Fibroblast of lung (primary cell): ENCODE data around the gene SETBP1.

Experiments used
- EZH2 ChIP-seq: IDR thresholded peaks from 2 replicates; pipeline ENCODE4 v1.5.1; 2012; ENCODE audit warnings: low read length, control low read depth, mild to moderate bottlenecking; ENCODE audit errors: missing control alignments
- TF ChIP-seq, protein P1 (sequence below), 2 donors: IDR thresholded peaks in 1 of 2; conservative IDR thresholded peaks in 1 of 2; 1 replicate in 1 of 2; 2 replicates in 1 of 2; pipeline ENCODE4 v1.5.1; 2011 to 2012; ENCODE audit warnings: low read length in 2 of 2, control low read depth in 1 of 2, inconsistent platforms in 1 of 2, low read depth in 1 of 2, mild to moderate bottlenecking in 1 of 2

DNA sequence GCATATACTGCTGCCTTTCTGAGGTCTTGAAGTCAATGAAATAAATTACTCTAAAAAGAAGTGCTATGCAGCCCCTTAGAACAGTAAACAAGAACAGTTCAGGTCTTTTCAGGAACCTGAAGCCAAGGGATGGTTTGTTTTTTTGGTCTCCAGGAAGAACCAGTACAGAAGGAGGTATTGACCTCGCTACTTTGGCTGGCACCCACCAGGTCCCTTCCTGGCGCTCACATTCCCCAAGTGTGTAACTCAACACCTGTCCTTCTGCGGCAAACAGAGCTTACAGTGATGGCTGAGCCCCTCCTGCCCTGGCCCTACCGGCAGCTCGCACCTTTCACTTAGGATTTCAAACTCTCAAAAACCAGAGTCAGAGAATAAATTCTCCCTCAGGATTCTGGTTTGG is 51.9 kb downstream of the SETBP1 start:
- TF ChIP-seq, protein P1, sequence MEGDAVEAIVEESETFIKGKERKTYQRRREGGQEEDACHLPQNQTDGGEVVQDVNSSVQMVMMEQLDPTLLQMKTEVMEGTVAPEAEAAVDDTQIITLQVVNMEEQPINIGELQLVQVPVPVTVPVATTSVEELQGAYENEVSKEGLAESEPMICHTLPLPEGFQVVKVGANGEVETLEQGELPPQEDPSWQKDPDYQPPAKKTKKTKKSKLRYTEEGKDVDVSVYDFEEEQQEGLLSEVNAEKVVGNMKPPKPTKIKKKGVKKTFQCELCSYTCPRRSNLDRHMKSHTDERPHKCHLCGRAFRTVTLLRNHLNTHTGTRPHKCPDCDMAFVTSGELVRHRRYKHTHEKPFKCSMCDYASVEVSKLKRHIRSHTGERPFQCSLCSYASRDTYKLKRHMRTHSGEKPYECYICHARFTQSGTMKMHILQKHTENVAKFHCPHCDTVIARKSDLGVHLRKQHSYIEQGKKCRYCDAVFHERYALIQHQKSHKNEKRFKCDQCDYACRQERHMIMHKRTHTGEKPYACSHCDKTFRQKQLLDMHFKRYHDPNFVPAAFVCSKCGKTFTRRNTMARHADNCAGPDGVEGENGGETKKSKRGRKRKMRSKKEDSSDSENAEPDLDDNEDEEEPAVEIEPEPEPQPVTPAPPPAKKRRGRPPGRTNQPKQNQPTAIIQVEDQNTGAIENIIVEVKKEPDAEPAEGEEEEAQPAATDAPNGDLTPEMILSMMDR (conservative IDR thresholded peaks at IDR 0.05 in 1 of 2, IDR thresholded peaks at IDR 0.05 in 1 of 2; ENCODE audit: low read depth in 1 of 2, low read length in 2 of 2), result no peak
- no peak for TF ChIP-seq EZH2
